K562 (cell line): Measurements from ENCODE around the gene HADHA.

Source experiments
- SREBF1 ChIP-seq: fragments of 150-350 bp; IDR thresholded peaks from 2 replicates; pipeline ENCODE4 v1.6.1; 2014; ENCODE audit warnings: antibody characterized with exemption, low read depth, low read length, borderline replicate concordance
- TF ChIP-seq, protein P1 (sequence below), 3 experiments: IDR thresholded peaks in 2 of 3; conservative IDR thresholded peaks in 1 of 3; 2 replicates each; pipeline ENCODE4 v1.5.1; 2011 to 2012; ENCODE audit warnings: low read length in 3 of 3, mild to moderate bottlenecking in 3 of 3, control low read depth in 2 of 3, improper control_type of control experiment in 1 of 3, inconsistent platforms in 1 of 3, low read depth in 1 of 3, mixed read lengths in 1 of 3, moderate library complexity in 1 of 3; ENCODE audit not compliant: insufficient read depth in 2 of 3
- TF ChIP-seq, protein P2 (sequence below): fragments of 250-450 bp; sonication (Bioruptor Pico); IDR thresholded peaks from 2 replicates; pipeline ENCODE4 v1.5.0; 2021; ENCODE audit warnings: mild to moderate bottlenecking, moderate library complexity

GRCh38 chr2:26255759-26256384 lies 11.4 kb upstream of the HADHA start:
- TF ChIP-seq, protein P1, sequence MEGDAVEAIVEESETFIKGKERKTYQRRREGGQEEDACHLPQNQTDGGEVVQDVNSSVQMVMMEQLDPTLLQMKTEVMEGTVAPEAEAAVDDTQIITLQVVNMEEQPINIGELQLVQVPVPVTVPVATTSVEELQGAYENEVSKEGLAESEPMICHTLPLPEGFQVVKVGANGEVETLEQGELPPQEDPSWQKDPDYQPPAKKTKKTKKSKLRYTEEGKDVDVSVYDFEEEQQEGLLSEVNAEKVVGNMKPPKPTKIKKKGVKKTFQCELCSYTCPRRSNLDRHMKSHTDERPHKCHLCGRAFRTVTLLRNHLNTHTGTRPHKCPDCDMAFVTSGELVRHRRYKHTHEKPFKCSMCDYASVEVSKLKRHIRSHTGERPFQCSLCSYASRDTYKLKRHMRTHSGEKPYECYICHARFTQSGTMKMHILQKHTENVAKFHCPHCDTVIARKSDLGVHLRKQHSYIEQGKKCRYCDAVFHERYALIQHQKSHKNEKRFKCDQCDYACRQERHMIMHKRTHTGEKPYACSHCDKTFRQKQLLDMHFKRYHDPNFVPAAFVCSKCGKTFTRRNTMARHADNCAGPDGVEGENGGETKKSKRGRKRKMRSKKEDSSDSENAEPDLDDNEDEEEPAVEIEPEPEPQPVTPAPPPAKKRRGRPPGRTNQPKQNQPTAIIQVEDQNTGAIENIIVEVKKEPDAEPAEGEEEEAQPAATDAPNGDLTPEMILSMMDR (IDR thresholded peaks at IDR 0.05 in 2 of 3, conservative IDR thresholded peaks at IDR 0.05 in 1 of 3; ENCODE audit: insufficient read depth in 2 of 3, low read depth in 1 of 3, low read length in 3 of 3): no peak
- TF ChIP-seq SREBF1: no peak
- TF ChIP-seq, protein P2, sequence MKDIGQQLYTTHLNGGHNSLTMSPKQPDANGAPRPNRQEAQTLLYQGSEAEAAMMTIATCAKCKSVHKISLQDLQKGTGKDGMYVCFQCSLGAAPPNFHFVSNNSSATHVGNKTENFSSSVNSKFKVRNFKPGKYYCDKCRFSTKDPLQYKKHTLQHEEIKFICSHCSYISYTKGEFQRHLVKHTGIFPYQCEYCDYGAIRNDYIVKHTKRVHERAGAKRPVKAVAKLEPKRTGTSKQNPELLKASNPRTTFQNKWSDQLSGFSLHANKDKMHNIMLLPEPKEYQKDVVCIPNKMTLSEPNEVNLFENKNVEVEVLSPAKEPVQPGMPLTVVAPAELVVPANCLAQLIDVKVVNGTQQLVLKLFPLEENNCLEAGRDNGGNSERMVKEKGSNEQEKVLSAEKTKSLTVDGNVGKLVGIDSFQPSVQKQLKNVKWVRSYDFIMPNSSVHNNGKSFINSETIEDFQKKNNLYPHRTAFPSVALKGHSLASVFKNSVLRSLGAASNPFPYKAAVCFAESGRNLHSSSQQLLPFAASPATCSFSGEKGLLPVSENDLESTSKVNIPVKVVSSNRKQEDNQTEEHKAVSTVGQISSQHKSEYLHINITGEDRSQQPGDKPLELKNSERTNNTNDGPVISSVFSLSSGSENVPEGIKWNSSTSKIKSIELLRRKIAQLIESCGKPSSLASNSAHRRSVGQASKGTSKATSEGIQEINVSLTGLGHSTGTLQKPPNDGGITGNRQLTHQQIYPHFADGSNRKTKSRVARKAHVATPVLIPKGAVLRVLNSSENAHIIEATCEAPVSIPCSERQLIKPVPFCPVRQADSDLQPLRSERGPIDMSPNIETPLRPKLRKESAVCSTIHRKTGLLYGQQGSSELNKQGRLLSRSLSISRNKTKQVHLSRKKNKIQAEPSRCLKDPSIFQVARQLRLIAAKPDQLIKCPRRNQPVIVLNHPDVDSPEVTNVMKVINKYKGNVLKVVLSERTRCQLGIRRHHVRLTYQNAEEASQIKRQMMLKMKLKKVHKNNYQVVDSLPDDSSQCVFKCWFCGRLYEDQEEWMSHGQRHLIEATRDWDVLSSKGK: no peak
